HPDE6-E6E7 (cell line): ENCODE results near the gene C16orf92.

Experiments
- DNase-seq: peaks from one replicate; pipeline ENCODE4 v3.0.0; 2011; ENCODE audit warnings: missing footprints; ENCODE audit errors: extremely low spot score

C16orf92 gene

DNA sequence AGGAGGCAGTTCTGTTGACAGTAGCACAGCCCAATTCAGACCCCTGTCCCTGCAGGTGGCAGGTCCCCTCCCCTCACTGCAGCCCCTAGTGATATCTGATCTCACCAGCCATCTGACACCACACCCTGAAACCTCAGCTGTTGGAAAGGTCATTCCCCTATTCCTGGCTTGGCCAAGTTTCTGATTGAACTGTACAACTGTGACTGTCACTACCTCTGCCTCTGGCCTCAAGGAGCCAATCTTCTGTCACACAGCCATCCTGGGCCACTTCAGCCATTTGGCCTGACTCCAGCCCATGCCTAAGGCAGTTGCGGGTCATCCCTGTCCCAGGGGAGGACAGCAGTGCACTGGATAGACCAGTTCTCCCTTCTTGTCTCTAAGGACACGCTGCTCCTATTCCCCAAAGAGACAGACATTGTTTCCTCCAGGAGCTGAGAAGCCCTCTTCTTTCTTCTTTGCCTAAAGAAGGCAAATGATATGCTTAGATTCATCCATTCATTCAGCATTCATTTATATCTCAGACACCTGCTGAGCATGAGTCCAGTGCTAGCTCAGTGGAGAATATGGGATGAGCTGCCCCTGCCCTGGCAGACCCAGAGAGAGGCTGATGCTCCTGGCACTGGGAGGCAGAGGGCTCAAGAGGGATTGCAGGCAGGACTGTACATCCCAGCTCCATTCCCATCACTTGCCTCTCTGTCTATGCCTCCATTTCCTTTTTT is 38.0 kb downstream of the C16orf92 start:
- DNase-seq = no peak

DNA sequence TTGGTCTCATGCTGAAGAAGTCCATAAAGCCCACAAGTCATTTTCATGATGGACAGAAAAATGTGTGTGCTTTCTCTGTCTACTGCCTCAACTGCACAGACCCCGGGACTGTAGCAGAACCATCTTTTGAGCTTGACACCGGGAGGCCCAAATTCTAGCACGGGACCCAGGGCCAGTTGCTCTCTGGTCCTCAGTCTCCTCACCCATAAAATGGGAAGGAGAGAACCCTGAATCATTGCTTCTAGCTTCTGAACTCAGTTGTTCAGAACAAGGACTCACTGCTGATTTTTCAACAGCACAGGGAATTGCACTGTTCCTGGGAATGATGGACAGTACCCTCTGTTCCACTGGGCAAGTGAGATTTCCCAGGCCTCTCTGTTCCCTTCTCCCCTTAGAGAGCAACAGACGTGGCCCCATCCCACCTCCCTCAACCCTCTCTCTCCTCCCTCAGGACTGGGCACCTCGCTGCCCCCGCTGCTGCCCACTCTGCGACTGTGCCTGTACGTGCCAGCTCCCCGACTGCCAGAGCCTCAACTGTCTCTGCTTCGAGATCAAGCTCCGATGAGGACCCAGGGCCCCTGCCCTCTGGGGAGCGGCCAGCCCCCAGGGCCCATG is 40.4 kb downstream of the C16orf92 start:
- DNase-seq = no peak

DNA sequence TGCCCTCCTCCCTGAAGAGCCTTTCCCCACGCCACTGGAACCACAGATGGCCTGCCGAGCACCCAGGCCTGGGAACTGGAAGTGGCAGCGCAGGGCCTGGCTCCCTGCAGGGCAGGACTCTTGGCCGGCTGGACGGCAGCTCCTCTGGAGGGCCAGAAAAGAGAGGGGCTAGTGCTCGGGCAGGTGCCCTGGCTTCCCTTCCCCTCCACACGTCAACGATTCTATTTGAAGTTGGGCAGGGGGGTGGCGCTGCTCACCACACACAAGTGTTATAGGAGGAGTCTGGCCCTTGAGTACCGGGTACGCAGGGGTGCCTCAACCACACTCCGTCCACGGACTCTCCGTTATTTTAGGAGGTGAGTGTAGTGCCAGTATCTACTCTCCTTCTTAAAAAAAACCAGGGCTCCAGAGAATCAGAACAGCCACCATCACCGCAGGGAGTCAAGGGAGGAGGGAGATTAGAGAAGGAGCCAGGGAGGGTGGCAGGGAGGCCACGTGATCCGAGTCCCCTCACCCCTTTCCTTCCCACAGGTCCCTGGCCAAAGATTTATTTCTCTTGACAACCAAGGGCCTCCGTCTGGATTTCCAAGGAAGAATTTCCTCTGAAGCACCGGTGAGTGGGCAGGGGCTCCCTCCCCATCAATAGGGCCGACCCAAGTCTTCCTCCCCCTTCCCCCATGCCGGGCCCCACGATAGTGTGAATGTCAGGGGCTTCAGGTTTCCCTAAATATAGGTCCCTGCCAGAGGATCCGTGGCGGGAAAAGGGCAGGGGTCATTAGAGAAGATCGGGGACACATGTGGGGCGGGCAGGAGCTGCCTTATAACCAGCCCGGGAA is 41.1 kb downstream of the C16orf92 start:
- no peak for DNase-seq

DNA sequence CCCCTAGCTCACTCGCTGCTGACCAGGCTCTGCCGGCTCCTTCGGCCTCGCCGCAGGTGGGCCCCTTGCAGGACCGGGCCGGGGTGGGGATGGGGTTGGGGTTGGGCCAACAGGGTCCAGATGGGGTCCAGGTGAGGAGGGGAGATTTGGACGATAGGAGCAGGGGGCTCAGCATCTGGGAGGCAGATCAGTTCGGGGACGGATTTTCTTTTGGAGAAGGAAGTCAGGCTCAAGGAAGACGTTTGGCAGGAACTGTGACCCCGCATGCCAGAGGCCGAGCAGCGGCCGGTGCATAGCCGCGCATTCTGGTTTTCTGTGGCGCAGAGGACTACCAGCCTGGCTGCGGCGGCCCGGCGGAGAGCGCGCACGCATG is 41.7 kb downstream of the C16orf92 start:
- DNase-seq = no peak

DNA sequence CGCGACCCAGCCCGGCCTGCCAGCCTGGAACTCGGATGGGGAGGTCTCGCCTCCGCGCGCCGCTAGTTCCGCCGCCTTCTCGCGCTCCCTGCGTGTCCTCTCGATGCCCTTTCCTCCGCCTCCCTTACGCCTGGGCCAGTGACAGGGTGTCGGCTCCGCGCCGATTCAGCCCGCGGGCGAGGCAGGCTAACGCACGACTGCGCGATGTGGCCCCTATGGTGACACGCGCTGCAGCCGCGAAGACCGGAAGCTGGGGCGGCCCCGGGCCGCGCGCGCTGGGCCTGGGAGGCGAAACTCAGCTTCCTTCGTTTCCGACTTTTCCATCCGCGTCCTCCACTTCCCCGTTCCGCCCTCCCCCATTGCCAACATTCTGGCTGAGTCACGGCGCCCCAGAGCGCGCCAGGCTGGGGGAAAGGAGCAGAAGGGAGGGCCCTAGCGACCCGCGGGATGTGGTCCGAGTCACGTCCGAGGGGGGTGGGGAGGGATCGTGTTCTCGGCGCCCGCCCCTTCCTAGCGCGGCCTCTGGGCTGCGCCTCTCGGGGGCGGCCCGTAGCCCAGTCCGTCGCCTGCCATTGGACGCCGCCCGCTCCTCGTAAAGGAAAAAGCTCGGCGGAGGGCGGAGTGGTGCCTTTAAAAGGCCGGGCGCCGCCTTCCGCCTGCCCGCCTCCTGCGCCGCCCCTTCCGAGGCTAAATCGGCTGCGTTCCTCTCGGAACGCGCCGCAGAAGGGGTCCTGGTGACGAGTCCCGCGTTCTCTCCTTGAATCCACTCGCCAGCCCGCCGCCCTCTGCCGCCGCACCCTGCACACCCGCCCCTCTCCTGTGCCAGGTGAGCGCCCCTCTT is 42.3 kb downstream of the C16orf92 start, which contains the start of gene ALDOA:
Gene ALDOA (plus strand): TSS at position 659 of the 841 bp plus-strand sequence. CDS start 1,138 bp downstream, outside the sequence.
- peak; percentile 91 for DNase-seq

DNA sequence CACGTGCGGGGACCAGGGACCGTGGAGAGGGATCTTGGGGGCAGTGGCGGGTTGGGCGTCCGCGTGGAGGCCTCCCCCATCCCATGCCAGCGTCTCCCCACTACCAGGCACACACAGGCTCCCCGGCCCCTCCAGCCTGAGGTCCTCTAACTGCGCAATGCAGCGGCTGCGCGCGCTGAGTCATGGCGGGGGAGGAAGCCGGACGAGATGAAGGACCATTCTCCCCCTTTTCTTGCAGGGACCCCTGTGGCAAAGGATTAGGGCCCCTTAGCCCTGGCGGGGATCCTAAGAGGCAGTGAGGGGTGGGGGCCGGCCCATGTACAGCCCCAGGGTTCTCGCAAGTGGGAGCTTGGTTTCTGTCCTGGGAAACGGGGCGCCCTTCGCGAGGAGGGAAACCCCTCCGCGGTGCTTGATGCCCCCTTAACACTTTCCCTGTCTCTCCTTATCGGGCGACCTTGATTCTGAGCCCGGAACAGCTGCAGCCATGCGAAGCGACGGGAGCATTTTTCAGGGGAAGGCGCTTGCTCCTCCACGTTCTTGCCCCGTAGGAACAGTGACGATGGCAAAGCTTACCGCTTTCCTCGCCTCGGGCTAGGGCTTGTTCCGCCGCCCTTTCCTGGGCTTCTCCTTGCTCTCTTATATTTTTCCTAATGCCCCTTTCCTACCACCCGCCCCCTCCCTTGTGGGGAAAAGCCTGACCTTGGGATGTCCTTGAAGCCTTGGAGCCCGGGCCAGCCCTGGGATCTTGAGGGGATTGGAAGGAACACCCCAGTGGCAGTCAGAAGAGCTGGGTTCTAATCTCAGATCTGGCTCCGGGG is 43.2 kb downstream of the C16orf92 start:
- no peak for DNase-seq

DNA sequence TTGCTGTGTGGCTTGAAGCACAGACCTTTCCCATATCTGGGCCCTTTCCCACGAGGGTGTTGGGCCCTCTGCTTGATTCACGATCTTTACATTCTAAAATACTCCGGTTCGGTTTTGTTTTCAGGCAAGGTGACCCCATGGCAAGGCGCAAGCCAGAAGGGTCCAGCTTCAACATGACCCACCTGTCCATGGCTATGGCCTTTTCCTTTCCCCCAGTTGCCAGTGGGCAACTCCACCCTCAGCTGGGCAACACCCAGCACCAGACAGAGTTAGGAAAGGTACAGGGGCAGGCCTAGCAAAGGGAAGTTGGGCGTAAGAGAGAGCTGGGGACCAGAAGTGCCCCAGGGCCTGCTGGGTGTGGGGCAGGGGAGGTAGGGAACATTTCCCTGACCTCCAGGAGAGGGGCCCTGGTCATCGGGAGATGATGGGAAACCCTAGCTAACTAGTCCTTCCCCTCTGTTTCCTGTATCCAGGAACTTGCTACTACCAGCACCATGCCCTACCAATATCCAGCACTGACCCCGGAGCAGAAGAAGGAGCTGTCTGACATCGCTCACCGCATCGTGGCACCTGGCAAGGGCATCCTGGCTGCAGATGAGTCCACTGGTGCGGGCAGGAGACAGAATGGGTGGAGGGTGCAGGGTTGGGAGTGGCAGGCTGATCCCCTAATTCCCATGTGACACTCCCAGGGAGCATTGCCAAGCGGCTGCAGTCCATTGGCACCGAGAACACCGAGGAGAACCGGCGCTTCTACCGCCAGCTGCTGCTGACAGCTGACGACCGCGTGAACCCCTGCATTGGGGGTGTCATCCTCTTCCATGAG is 44.0 kb downstream of the C16orf92 start:
- DNase-seq = no peak

DNA sequence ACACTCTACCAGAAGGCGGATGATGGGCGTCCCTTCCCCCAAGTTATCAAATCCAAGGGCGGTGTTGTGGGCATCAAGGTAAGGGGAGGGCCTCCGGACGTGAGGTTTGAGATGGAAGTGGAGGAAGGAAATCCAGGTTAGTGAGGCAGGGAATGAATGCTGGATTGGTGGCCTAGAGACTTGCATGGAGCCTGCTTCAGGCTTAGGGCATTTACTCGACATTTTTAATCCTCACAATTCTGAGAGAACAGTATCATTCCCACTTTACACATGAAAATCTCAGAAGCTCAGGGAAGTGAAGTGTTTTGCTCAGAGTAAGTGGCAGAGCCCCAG is 44.6 kb downstream of the C16orf92 start:
- no peak for DNase-seq

DNA sequence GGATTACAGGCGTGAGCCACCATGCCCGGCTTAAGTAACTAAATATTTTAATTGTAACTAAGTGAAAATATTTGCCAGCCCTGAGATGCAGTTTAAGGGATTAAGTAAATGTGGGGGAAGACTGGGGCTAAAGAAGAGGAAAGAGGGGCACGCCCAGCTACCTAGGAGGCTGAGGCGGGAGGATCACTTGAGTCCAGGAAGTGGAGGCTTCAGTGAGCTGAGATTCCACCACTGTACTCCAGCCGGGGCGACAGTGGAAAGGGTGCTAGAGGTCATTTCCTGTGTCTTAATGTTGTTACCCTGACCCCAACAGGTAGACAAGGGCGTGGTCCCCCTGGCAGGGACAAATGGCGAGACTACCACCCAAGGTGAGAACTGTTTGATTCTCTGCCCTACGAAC is 45.3 kb downstream of the C16orf92 start:
- no peak for DNase-seq

DNA sequence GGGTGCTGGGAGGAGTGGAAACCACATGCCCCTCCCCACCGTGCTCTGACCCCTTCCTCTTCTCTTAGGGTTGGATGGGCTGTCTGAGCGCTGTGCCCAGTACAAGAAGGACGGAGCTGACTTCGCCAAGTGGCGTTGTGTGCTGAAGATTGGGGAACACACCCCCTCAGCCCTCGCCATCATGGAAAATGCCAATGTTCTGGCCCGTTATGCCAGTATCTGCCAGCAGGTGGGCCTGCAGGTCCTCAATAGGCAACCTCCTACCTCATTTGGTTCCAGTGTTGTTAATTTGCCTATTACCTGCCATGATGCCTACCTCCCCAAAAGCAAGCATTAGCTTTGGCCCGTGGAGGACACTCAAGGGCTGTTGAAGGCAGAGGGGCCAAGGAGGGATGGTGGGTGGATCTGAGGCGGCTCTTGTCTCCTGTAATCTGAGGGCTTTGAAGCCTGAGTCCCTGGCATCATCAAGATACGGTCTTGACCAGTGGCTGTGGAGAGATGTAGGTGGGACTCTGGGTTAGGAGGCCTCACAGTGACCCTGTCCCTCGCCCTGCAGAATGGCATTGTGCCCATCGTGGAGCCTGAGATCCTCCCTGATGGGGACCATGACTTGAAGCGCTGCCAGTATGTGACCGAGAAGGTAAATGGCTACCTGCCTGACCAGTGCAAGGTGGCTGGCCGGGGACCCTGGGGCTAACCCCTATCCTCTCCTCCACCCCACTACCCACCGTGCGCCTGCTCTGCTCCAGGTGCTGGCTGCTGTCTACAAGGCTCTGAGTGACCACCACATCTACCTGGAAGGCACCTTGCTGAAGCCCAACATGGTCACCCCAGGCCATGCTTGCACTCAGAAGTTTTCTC is 46.0 kb downstream of the C16orf92 start:
- no peak for DNase-seq

DNA sequence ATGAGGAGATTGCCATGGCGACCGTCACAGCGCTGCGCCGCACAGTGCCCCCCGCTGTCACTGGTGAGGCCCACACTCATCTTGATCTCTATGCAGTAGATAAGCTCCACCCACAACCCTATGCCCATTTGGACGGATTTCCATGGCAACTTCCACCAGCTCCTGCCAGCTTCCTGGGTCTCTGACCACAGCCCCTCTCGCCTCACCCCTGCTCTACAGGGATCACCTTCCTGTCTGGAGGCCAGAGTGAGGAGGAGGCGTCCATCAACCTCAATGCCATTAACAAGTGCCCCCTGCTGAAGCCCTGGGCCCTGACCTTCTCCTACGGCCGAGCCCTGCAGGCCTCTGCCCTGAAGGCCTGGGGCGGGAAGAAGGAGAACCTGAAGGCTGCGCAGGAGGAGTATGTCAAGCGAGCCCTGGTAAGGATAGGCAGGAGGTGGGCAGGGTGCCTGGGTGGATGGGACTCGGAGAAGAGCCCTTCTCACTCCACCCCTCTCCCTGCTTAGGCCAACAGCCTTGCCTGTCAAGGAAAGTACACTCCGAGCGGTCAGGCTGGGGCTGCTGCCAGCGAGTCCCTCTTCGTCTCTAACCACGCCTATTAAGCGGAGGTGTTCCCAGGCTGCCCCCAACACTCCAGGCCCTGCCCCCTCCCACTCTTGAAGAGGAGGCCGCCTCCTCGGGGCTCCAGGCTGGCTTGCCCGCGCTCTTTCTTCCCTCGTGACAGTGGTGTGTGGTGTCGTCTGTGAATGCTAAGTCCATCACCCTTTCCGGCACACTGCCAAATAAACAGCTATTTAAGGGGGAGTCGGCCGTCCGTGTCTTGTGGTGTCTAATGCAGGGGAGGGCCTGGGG is 46.8 kb downstream of the C16orf92 start:
- no peak for DNase-seq

DNA sequence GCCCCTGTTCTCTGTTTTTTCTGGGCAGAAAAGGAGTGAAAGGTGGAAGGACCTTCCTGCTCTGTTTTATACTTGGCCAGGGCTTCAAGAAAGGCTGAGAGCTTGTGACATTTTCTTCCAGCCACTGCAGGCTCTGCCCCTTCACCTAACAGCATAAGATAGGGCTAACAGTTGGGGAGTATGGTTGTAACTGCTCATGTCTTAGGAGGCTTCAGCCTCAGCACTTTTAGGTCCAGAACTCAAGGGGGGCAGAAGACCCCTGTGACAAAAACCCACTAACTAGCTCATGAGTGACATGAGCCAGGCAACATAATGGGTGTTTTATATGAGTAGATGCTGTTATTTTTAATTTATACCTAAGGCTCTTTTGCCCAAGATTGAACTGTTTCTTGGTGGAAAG is 47.5 kb downstream of the C16orf92 start:
- DNase-seq = no peak
